Activated CD4-positive, alpha-beta T cell treated with anti-CD3 and anti-CD28 coated beads, Interleukin-2, amount 50 U/mL, for 4 hours (primary cell): ENCODE data around the gene RESP18.
"Not testable (repeated sequence)": the region's sequence is repeated elsewhere in the genome, so short reads cannot be mapped to it uniquely, and the experiment has no call there.

ENCODE experiments used
- DNase-seq, 2 experiments: peaks; one replicate each; pipeline ENCODE4 v3.0.0-alpha.2; 2020

Gene RESP18

GRCh38 chr2:219290381-219291171 is 42.0 kb downstream of the RESP18 start:
- DNase-seq, result no peak

DNA sequence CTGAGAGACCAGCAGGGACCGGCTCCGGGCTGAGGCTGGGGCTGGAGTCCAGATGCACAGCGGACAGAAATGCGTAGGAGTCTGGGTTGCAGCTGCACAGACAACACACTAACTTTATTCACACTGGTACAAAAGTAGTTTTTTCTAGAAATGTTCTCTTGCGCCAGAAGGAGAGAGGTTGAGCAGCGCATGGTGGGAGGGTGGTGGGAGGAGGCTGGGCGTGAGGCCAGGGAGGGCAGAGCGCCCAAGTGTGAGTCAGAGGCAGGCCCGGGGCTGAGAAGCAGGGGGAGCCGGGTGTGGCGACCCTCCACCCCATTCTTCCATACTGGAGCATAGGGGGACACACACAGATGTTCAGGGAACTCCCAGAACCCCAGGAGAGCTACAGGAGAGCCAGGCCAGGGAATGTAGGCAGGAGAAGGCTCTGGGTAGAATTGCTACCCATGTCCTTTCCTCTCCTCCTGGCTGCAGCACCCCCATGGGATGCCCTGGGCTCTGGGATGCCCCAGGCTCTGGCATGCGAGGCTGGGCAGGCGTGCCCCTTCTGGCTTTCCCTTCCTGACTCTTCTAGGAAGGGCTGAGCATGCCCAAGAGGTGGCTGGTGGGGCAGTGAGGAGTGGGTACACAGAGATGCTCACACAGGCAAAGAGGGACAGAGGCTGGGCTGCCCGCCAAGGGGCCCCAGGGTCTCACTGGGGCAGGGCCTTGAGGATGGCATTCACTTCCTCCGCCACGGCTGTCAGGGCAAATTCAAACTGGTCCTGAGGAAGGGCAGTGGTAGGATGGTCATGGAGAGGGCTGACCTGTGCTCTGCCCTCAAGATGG is 42.8 kb downstream of the RESP18 start:
- DNase-seq, result no peak

DNA sequence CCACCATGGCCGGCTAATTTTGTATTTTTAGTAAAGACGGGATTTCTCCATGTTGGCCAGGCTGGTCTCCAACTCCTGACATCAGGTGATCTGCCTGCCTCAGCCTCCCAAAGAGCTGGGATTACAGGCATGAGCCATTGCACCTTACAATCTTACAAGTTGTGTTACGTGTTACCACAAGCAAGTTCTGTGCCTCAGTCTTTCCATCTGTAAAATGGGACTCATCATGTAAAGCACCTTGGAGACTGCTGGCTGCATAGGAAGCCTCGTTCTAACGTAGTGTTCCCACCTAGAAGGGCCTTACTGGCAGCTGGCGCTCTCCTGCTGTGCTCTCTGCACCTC is 43.4 kb downstream of the RESP18 start:
- DNase-seq, result no peak

GRCh38 chr2:219287580-219288265 is 44.8 kb downstream of the RESP18 start:
- DNase-seq, result no peak

GRCh38 chr2:219287116-219287440 is 45.5 kb downstream of the RESP18 start:
- not testable (repeated sequence) for DNase-seq

DNA sequence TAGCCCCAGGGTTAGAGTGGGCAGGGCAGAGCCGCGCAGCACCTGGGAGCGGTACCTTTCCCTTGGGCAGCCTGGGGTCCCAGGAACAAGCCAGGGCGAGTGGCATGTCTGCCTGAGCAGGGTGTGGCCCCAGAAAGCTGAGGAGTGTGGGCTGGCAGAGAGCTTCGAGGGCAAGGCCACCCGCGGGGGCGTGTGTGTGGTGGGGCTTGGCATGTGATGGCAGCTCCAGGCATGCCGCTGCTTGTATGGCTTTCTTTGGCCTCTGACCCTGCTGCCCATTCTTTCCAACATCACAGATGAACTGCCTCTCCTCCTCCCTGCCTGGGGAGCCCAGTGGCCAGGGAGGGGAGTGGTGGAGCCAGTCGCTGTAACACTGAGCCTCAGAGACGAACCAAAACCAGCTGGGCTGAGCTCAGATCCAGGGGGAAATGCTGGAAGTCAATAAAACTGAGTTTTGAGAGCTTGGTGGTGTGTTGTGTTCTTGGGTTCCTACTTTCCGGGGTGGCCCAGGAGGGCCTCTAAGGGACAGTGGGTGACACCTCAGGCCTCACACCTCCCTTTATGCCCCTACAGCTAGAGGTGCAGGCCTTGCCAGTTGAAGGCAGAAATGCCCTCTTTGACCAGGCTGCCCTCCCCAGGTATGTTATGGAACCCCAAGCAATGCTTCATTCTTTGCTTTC is 46.0 kb downstream of the RESP18 start:
- no peak for DNase-seq

GRCh38 chr2:219285894-219286425 is 46.6 kb downstream of the RESP18 start:
- DNase-seq, result no peak

DNA sequence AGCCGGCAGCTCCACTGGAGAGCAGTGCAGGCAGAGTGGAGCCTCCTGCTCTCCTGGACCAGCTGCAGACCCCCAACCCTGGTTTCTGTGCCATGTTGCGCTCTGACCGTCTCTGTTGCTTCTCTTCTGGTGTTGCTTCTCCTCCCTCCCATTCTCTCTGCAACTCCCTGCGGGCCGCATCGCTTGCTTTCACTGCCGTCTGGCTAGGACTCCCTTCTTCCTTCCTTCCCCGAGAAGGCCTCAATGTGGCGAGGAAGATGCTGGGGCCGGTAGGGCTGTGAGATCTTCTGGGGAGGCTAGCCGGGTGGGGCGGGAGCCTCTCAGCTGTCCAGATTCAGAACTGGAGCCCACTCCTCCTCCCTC is 47.2 kb downstream of the RESP18 start:
- DNase-seq, result no peak

- DNase-seq, result no peak
These were observed 47.8 kb downstream of the RESP18 start for GRCh38 chr2:219284501-219285372.

DNA sequence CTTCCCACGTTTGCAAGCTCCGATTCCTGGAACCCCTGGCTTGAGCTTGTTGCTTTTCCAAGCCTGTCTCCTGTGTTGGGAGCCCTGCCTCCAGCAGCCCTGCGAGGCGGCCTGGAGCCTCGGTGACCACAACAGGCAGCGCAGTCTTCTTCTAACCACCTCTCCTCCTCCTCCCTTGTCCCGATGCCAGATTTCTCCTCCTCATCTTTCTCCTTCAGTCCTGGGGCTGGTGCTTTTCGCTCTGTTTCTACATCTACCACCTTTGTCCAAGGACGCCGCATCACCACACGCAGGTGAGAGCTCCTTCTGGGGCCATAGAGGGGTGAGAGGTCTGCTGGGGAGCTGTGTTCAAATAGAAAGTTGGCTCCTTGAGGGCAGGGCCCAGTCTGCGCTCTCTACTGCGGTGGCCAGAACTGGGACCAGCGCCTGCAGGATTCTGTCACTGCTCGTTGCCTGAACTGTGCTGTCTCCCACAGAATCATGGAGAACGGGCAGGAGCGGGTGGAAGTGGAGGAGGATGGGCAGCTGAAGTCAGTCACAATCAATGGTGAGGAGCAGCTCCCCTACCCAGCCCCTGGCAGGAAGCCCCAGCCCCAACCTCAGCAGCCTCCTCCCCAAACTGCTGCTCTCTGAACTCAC is 49.5 kb downstream of the RESP18 start:
- DNase-seq, result no peak

GRCh38 chr2:219282375-219282774 is 50.2 kb downstream of the RESP18 start:
- no peak for DNase-seq

DNA sequence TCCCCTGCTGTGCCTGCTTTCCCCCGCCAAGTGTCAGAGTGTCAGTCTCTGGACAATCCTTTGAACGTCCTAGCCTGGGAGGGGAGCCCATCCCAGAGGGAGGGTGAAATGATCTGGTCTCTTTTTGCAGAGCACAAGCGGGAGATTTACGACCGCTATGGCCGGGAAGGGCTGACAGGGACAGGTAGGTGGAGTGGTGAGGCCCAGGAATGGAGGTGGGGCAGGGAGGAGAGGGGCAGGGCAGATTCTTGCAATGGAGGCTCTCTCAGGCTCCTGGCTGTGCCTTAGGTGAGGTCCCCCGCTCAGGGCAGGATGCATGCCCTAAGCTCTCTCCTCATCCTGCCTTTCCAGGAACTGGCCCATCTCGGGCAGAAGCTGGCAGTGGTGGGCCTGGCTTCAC is 51.0 kb downstream of the RESP18 start:
- no peak for DNase-seq

- DNase-seq, result no peak
These were observed 51.9 kb downstream of the RESP18 start for GRCh38 chr2:219280651-219281050.

- no peak for DNase-seq
These were observed 52.5 kb downstream of the RESP18 start for GRCh38 chr2:219279916-219280516.

DNA sequence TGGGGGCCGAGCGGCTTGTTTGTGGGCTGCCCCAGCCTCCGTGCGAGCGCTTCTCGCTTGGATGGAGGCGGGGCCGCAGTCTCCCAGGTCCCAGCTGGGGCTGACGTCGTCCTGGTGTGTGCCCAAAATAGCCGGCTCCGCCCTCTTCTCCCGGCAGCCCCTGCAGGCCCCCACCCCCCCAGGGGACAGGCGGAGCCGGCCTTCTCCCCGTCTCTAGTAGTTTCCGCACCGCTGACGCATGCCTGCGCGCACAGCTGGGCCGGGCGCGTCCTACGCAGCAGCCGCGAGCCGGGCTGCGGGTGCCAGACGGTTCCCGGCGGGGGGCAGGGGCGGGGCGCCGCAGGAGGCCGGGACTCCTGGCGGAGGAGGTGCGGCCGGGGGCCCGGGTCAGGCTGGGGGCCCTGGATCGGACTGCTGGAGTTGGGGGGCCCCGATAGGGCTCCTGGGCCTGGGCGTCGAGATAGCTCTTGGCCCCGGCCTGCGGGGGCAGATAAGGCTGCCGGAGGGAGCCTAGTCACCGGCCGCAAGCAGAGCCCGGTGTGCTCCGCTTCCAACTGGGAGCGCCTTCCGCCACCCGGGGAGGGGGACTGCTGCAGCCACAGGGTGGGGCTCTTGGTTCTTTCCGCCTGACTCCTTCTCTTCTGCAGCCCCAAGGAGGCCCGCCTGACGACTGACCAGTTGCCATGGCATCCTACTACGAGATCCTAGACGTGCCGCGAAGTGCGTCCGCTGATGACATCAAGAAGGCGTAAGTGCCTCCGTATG is 53.2 kb downstream of the RESP18 start, which contains the start of gene DNAJB2:
TSS of gene DNAJB2 (plus strand) at position 216 of the 765 bp plus-strand sequence. CDS start at position 684, 468 bp downstream.
- DNase-seq, result peak; percentile 98 to 99

DNA sequence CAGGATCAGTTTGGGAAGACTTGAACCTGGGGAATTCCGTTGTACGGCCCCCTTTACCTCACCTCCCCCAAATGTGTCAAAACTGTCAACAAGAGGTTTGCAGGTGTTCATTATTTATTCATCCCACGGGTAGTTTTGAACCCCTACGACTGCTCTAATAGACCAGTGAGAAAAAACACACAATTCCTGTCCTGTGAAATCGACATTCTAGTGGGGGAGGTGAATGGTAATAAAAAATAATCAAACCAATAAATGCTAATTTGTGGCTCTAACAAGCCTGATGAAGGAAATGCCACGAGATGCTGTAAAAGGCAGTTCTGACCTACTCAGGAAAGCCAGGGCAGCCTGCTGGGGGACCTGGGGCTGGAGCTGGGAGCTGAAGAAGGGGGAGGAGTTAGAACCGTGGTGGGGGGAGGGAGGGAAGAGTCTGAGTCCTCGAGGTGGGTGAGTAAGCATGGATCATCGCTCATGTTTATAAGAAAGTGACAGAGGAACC is 53.8 kb downstream of the RESP18 start:
- DNase-seq, result no peak

DNA sequence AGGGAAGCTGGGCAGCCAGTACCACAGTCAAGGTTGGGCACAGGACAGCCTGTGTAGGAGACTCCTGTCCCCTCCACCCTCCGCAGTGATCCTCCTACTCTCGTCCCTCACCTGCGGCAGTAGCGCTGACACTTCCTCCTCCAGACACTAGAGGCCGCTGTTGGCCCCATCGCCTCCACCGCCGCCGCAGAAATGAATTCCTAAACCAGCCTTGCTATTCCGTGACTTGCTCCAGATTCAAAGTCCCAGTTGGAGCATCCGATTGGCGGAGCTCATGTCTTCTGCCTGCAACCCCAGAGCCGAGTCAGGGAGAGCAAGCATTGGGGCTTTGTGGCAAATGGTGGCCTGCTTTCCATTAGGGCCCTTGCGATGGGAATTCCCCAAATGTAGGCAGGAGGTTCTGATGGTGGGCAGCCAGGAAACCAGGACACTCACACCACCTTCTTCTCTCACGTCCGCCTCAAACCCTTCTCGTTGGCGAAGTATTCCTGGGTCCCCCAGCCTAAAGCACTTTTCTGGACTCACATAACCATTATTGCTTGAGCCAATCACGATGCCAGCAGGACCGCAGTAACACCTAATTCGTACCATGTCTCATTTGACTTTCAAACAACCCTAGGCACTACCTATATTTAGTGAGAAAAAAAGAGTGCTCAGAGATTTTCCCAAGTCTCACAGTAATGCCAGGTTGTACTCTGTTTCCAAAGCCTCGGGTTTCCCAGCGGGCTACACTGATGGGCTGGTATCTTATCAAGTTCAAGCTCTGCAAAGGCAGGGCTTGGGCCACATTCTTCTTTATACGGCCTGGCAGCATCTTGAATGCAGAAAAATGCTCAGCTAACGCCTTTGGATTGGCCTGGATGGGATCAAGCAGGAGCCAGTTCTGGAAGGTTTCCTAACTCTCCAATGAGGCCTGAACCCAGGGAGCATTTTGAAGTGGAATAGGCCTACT is 54.6 kb downstream of the RESP18 start:
- peak; percentile 65 to 68 for DNase-seq
